T-helper 1 cell treated with Interleukin-12 subunit alpha and Interleukin-12 subunit beta and Interleukin-4 antibody, amounts not matched to agents 30 μg/mL and 1 μg/mL, for 36 hours (primary cell): ENCODE measurements around the gene KCTD5.
"Not testable (repeated sequence)": the region's sequence is repeated elsewhere in the genome, so short reads cannot be mapped to it uniquely, and the experiment has no call there.

Experiments
- H3K27ac Mint-ChIP-seq: one replicate; pipeline ENCODE4 v1.8.0; 2021; ENCODE audit warnings: mild to moderate bottlenecking, mixed read lengths
- H3K27me3 Mint-ChIP-seq: one replicate; pipeline ENCODE4 v1.8.0; 2021; ENCODE audit warnings: low read depth, mixed read lengths
- H3K36me3 Mint-ChIP-seq: one replicate; pipeline ENCODE4 v1.8.0; 2021; ENCODE audit warnings: low read depth, mixed read lengths
- H3K4me1 Mint-ChIP-seq: one replicate; pipeline ENCODE4 v1.8.0; 2021; ENCODE audit warnings: low read depth, mixed read lengths
- H3K4me3 Mint-ChIP-seq: one replicate; pipeline ENCODE4 v1.8.0; 2021; ENCODE audit warnings: mild to moderate bottlenecking, moderate library complexity, mixed read lengths
- H3K9me3 Mint-ChIP-seq: one replicate; pipeline ENCODE4 v1.8.0; 2021; ENCODE audit warnings: mixed read lengths

The KCTD5 gene

GRCh38 chr16:2663553-2664546 lies 18.5 kb upstream of the KCTD5 start:
- peaks cover 13% of the 10 kb centered on the region for H3K36me3 Mint-ChIP-seq
- H3K4me3 Mint-ChIP-seq, result peak overlapping the region; percentile 21
- H3K4me1 Mint-ChIP-seq, result peaks cover 29% of the 10 kb centered on the region
- H3K27ac Mint-ChIP-seq, result peak overlapping the region; percentile 90
- no peaks in the 10 kb centered on the region for H3K9me3 Mint-ChIP-seq
- H3K27me3 Mint-ChIP-seq, result no peaks in the 10 kb centered on the region

GRCh38 chr16:2664574-2664982 lies 17.7 kb upstream of the KCTD5 start:
- Mint-ChIP-seq H3K4me1 (peaks cover 31% of the 10 kb centered on the region), H3K36me3 (peaks cover 14% of the 10 kb centered on the region), H3K27me3 (no peaks in the 10 kb centered on the region), H3K9me3 (no peaks in the 10 kb centered on the region), H3K4me3 (no peak overlapping the region), H3K27ac (peak overlapping the region; percentile 90)

GRCh38 chr16:2666671-2667070 lies 15.7 kb upstream of the KCTD5 start:
- not testable (repeated sequence) for H3K27ac Mint-ChIP-seq, H3K4me3 Mint-ChIP-seq, H3K27me3 Mint-ChIP-seq, H3K9me3 Mint-ChIP-seq
- H3K36me3 Mint-ChIP-seq, result peaks cover 14% of the 10 kb centered on the region
- H3K4me1 Mint-ChIP-seq, result peaks cover 25% of the 10 kb centered on the region

GRCh38 chr16:2669587-2669986 lies 12.7 kb upstream of the KCTD5 start:
- not testable (repeated sequence) for H3K9me3 Mint-ChIP-seq, H3K36me3 Mint-ChIP-seq, H3K27ac Mint-ChIP-seq, H3K27me3 Mint-ChIP-seq
- Mint-ChIP-seq H3K4me1 (peaks cover 17% of the 10 kb centered on the region), H3K4me3 (peak overlapping the region; percentile 34)

GRCh38 chr16:2670017-2670416 lies 12.3 kb upstream of the KCTD5 start:
- H3K27me3 Mint-ChIP-seq, result not testable (repeated sequence)
- peak overlapping the region; percentile 7 for H3K4me3 Mint-ChIP-seq
- peaks cover 17% of the 10 kb centered on the region for H3K4me1 Mint-ChIP-seq

GRCh38 chr16:2671193-2671592 lies 11.1 kb upstream of the KCTD5 start:
- H3K27me3 Mint-ChIP-seq, H3K27ac Mint-ChIP-seq, H3K36me3 Mint-ChIP-seq, H3K9me3 Mint-ChIP-seq: not testable (repeated sequence)
- peak overlapping the region; percentile 17 for H3K4me3 Mint-ChIP-seq
- peaks cover 17% of the 10 kb centered on the region for H3K4me1 Mint-ChIP-seq

More at GRCh38 chr16:2670017-2670416, 12.3 kb upstream of the KCTD5 start:
- H3K36me3 Mint-ChIP-seq, H3K27ac Mint-ChIP-seq, H3K9me3 Mint-ChIP-seq: not testable (repeated sequence)

GRCh38 chr16:2671741-2672140 lies 10.6 kb upstream of the KCTD5 start:
- Mint-ChIP-seq H3K36me3 (peaks cover 10% of the 10 kb centered on the region), H3K27me3 (no peaks in the 10 kb centered on the region), H3K4me3 (peak overlapping the region; percentile 81), H3K4me1 (peaks cover 17% of the 10 kb centered on the region), H3K9me3 (no peaks in the 10 kb centered on the region), H3K27ac (no peak overlapping the region)

GRCh38 chr16:2673066-2673999 lies 9.0 kb upstream of the KCTD5 start:
- Mint-ChIP-seq H3K27me3 (no peaks in the 10 kb centered on the region), H3K4me1 (peaks cover 17% of the 10 kb centered on the region), H3K9me3 (no peaks in the 10 kb centered on the region), H3K4me3 (peak overlapping the region; percentile 80), H3K27ac (peak overlapping the region; percentile 77), H3K36me3 (peaks cover 7% of the 10 kb centered on the region)

- Mint-ChIP-seq H3K36me3 (peaks cover 2% of the 10 kb centered on the region), H3K4me1 (peaks cover 7% of the 10 kb centered on the region), H3K27ac (no peak overlapping the region), H3K9me3 (no peaks in the 10 kb centered on the region), H3K4me3 (no peak overlapping the region), H3K27me3 (no peaks in the 10 kb centered on the region)
Observed at GRCh38 chr16:2675021-2675420, 7.3 kb upstream of the KCTD5 start.

- Mint-ChIP-seq H3K36me3 (peaks cover 2% of the 10 kb centered on the region), H3K4me3 (no peak overlapping the region), H3K27ac (no peak overlapping the region), H3K4me1 (peaks cover 7% of the 10 kb centered on the region), H3K9me3 (no peaks in the 10 kb centered on the region), H3K27me3 (no peaks in the 10 kb centered on the region)
Observed at GRCh38 chr16:2675714-2676113, 6.6 kb upstream of the KCTD5 start.

- not testable (repeated sequence) for H3K4me3 Mint-ChIP-seq, H3K36me3 Mint-ChIP-seq, H3K4me1 Mint-ChIP-seq, H3K27ac Mint-ChIP-seq, H3K27me3 Mint-ChIP-seq, H3K9me3 Mint-ChIP-seq
Observed at GRCh38 chr16:2676937-2677336, 5.4 kb upstream of the KCTD5 start.

- not testable (repeated sequence) for H3K4me3 Mint-ChIP-seq, H3K36me3 Mint-ChIP-seq, H3K27me3 Mint-ChIP-seq, H3K4me1 Mint-ChIP-seq, H3K27ac Mint-ChIP-seq, H3K9me3 Mint-ChIP-seq
Observed at GRCh38 chr16:2678206-2678965, 3.9 kb upstream of the KCTD5 start.

GRCh38 chr16:2679902-2680301 lies 2.4 kb upstream of the KCTD5 start:
- not testable (repeated sequence) for H3K4me1 Mint-ChIP-seq, H3K27me3 Mint-ChIP-seq, H3K4me3 Mint-ChIP-seq, H3K9me3 Mint-ChIP-seq, H3K36me3 Mint-ChIP-seq, H3K27ac Mint-ChIP-seq

- H3K9me3 Mint-ChIP-seq, H3K4me1 Mint-ChIP-seq, H3K27ac Mint-ChIP-seq, H3K27me3 Mint-ChIP-seq, H3K36me3 Mint-ChIP-seq: not testable (repeated sequence)
- peak overlapping the region; percentile 28 for H3K4me3 Mint-ChIP-seq
Observed at GRCh38 chr16:2680360-2680759, 2.0 kb upstream of the KCTD5 start.
